Glomerular endothelial cell (primary cell): Measurements from ENCODE around the gene DCP2. TPM values are rescaled to one million over a fixed set of nuclear protein-coding genes. Genes with fewer than 3 reads are reported as not detected.

ENCODE experiments used
- DNase-seq: peaks from one replicate; pipeline ENCODE4 v3.0.0-alpha.2; 2011; ENCODE audit warnings: low read depth, low spot score; ENCODE audit errors: extremely low read depth
- total RNA-seq: library from RNA; depleted of rRNA; stranded (reverse); fragments of >200 nt; gene quantifications from 2 replicates; pipeline ENCODE4 v1.2.3, GENCODE V29; 2015

DCP2 gene
- total RNA-seq, 1 donor from 2014 or later: 29.2 TPM

GRCh38 chr5:113042491-113043243, 66.1 kb downstream of the DCP2 start:
- no peak for DNase-seq

GRCh38 chr5:113043491-113043931, 66.9 kb downstream of the DCP2 start:
- DNase-seq: no peak

- no peak for DNase-seq
Observed at GRCh38 chr5:113044776-113045465, 68.3 kb downstream of the DCP2 start.

DNA sequence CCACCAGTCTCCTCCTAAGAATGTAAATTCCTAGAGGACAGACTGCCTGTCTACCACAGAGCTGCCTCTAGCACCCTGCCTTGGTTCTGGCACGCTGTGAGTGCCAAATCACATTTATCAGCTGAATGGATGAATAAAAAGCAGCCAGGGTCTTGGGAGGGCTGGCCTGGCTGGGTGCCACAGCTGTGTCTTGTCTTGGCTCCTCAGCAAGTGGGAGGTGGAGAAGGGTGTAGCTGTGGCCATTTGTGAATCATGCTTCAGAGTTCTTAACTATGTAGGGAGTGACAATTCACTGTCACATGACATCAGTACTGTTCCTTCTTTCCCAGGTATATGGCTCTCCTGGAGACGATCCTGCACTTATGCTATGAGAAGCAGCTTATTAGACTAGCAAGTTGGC, 70.6 kb downstream of the DCP2 start:
- no peak for DNase-seq

GRCh38 chr5:113047733-113048652, 71.4 kb downstream of the DCP2 start:
- no peak for DNase-seq

DNA sequence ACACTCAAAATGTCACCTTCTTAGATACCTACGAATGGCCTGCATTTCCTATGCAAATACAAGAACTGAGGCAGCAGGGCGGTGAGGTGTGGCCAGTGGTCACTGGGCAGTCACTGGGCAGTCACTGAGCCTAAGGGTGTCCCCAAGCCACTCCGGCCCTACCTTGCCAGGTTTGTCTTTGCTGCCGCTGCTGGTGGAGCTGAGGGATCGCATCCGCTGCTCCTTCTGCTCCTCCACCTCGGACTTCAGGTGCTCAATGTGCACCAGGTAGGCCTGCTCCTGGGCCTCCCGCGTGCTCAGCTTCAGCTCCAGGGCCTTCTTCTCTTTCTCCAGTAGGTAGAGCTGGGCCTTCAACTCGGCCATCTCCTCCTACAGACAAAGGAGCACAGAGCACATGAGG, 72.3 kb downstream of the DCP2 start:
- no peak for DNase-seq

DNA sequence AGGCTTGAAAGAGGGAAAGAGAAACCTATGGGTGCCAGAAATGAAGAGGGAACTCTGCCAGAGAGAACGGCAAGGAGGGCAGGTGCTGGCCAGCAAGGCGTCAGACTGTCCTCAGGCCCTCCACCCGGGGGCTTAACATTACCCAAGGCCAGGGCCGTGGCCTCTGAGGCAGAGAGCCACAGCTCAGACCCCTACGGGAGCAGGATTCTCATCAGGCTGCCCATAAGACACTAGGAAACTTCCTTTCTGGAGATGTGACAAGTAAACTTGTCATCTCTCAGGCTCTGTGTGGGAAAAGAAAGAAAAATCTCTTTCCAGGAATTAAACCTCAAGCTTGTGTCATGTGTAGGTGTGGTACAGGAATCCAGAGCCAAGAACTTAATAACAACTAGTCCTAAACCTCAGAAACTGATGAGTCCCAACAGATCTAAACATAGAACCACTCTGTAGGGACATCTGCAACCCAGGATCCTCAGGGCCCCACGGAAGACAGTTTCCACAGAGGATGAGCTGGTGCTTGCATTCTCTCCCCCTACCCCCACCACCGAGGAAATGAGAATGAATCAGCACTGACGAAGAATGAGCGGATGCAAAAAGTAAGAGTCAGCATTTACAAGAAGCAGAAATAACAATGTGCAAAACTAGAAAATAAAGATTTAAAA, 74.3 kb downstream of the DCP2 start:
- DNase-seq: no peak

DNA sequence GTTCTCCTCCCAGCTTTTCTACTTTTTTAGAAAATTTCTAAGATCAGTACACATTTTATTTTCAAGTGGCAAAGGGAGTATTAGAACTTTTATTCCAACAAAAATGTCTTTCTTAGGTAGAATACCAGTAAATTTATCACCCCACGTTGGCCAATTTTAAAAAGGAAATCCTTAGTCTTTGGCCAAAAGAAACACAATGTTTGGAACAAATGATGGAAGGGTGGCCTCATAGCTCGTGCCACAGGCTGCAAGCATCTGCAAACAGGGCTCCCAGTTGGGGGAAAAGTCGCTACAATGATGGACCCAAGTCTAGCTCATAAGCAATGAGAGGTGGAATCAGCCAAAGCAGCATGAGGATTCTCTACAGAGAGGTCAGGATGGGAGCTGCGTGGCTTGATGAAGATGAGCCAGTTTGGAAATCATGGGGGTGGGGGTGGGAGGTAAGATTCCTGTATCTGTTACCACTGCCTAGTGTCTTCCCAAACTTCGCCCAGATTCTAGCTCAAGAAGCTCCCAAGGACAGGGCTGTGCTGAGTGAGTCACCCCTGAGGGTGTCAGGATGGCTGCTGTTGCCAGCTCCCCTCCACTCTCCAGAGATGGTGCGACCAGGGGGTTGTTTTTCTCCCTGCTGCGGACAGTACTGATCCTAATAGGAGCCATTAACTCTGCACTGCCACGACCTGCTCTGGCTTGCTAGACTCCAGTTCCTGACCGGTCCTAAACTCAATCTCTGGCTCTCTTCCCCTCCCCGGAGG, 75.6 kb downstream of the DCP2 start:
- DNase-seq: no peak

GRCh38 chr5:113053511-113053995, 77.0 kb downstream of the DCP2 start:
- DNase-seq: no peak

DNA sequence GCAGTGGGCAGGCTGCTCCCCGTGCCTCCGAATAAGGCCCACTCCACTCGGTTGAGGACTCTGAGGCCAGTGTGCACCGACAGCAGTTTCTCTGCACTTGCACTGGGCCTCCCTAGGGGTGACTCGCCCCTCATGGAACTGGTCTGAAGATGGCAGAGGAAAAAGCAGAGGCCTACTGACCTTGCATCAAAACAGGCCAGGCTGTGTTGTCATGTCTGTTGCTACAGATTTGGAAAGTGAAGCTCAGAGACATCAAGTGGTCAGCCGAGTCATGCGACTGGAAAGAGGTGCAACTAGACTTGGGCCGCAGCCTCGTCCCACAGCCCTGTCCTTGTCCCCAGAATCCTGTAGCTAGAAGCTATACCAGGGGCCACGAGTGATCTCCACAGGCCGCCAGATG, 78.3 kb downstream of the DCP2 start:
- DNase-seq: no peak

DNA sequence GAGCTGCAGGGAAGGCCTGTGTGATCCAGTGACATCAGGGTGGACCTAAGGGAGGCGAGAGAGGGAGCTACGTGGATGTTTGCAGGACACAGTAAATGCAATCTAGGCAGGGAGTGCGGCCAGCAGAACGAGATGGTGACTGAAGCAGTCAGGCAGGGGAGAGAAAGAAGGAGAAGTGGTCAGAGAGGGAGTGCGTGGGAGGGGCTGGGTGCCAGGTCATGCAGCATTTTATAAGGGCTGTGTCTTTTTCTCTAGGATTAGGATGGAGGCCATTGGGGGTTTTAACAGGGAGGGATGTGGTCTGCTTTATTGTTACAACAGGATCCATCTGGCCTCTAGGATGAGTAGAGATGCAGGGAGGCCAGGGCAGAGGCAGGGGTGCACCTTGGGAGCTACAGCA, 80.4 kb downstream of the DCP2 start:
- DNase-seq: no peak

- no peak for DNase-seq
Observed at GRCh38 chr5:113057557-113057984, 81.0 kb downstream of the DCP2 start.

- no peak for DNase-seq
Observed at GRCh38 chr5:113058269-113058668, 81.7 kb downstream of the DCP2 start.

DNA sequence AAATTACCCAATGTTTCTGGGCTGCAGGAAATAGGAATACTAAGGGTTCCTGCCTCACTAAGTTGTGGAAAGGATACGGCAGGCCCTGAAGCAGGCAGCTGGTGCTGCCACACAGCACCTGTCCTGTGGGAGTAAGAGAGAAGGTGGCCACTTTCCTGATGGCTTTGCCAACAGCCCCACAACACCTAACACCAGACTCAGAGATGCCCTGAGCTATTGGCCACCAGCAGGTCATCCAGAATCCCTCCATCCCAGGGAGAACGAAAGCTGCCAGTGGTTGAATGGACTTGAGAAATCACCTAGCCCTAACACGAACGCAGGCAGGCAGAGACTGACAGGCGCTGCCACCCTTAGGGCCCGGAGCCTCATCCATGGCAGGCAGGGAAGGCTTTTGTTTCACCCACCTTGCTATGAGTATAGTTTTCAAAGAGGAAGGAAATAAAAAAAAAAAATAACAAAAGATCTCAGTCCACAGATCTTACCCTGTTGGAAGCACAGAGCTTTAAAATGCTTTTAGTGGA, 82.2 kb downstream of the DCP2 start:
- DNase-seq: no peak

DNA sequence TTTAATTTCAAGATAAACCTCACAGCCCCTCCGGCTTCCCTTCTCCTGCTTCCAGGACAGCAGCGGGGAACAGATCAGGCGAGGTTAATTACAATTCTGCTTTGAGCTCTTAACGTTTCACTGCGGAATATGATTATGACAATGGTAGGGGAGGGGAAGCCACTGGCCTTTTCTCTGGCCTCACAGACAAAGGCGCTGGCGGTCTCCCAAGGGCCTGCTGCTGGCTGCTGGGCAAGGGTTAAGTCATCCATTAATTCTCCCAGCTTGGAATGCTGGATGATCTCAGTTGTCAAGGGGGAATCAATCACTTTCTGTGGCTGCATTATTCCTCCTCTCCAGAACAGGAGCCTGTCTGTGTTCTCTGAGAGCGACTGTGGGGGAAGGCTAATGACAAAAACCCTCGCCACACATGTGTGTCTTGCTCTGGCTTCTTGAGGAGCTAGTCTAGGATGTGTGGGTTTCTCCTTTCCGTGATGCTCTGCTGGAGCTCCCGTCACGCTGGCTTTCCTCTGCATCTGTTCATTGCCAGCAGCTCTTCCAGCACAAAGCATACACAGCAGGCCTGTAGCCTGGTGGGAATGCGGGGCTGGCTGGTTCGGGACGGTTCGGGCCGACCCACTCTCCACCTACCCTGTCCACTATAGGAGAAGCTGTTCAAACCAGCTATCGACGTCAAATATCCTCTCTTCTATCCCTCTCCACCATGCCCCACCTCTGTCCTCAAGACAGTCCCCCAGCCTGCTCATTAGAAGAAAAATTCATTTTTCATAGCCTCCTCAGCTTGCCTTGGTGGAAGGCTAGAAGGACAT, 82.8 kb downstream of the DCP2 start:
- DNase-seq: no peak

GRCh38 chr5:113060408-113061025, 83.9 kb downstream of the DCP2 start:
- DNase-seq: no peak

- no peak for DNase-seq
Observed at GRCh38 chr5:113061846-113062780, 85.5 kb downstream of the DCP2 start.
